GM19043 (cell line): Measurements from ENCODE around the gene FOXG1.

Source experiments
- ATAC-seq: cut with Tn5 transposase; IDR thresholded peaks from one replicate; pipeline ENCODE4 v1.9.1; 2021; ENCODE audit warnings: low read depth; ENCODE audit not compliant: unreplicated experiment

The FOXG1 gene

DNA sequence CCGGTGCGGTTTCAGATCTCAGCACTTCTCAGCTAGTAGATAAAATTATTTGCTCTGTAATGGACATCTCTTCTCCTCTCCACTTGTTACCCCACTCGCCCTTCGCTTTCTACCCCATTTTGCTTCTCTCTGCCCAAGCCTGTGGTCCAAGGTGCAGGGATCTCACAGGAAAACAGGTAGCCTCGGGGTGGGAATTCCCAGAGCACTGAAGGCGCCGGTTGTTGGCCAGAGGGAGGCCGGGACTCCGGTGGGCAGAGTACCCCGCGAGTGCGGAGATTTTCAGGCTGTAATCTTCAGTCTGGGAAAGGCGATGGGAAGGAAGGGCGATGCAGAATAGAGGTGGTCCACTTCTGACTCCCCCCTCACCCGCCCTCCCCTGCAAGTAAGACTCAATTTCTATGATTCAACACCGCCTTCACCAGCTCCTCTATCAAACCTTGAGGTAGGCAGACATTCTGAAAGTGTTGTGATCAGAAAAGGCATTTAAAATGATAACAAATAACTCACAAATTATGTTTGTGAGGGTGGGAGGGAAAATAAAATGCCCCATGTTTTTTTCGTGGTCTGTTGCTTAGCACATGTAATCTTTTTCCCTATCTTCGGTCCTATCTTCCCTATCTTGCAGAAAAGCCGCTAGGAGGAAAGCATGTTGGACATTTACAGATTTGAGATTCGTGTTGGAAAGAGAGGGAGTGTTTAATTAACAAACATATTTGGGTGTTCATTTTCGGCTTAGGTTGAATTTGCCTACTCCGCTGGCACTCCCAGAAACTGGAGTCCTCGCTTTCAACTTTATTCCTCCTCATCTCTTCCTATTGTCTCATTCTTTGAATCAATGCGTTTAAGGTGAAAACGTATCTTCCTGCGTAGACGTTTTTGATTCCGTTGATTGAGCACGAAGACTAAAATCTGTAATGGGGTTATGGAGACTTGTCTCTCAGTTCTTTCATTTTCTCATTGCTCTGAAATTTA lies 8.5 kb downstream of the FOXG1 start:
- no peak for ATAC-seq

DNA sequence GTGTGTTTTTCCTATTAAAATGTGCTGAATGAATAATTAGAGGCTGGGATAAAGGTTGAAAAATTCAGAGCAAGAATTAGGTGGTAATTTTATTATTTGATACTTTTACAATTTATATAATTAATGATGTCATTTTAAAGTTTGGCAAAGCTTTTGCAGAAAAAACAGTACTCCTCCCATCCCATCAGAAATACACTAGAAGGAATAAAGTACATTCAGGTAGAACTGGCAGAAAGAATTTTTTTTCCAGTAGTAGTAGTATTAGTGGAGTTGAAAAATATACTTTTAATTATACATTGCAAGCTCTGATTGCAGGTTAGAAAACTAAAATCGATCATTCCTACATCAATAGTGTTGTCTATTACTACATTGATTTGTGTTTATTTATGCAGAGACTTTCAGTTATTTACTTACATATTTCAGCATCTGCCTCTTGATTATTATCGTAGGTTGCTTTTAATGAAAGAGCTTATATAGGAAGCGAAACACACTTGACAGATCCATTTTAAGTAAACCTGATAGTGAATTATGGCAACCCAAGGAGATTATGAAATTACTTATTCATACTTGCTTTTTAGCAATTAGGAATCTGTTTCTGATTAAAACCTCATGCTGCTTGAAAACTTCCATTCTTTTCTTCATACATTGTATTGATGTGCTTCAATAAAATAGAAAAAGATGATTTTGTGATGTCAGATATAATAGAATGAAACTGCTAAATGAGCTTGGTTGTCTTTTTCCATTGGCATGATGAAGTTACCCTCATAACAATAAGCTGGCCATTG lies 10.1 kb downstream of the FOXG1 start:
- no peak for ATAC-seq

DNA sequence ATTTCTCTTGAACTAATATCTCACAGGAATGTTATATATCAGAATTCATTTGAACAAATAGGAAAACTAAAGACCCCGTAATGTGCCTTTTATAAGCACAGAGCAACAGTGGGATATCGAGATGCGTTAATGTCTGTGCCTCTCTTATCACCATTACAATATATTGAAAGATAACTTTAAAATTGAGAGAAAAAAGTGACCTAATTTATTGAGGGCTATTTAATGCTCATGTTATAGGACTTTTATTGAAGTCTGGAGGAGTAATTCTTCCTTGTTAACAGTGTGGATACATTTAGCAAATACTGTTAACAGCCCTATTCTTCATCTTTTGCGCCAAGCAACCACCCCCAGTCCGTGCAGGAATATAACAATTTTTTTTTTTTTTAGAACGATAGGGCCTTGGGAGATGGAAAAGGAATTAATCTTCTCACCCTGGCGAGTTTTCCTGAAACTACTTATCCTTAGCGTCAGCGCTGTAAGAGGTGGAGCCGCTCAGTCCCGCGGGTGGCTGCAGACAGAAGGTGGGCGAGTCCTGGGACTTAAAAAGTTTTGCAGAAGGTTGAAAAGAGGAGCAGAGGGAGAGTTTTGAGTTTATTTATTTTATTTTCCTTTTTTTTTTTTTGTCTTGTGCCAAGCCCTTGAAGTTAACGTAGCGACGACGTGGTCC lies 11.0 kb downstream of the FOXG1 start:
- no peak for ATAC-seq

DNA sequence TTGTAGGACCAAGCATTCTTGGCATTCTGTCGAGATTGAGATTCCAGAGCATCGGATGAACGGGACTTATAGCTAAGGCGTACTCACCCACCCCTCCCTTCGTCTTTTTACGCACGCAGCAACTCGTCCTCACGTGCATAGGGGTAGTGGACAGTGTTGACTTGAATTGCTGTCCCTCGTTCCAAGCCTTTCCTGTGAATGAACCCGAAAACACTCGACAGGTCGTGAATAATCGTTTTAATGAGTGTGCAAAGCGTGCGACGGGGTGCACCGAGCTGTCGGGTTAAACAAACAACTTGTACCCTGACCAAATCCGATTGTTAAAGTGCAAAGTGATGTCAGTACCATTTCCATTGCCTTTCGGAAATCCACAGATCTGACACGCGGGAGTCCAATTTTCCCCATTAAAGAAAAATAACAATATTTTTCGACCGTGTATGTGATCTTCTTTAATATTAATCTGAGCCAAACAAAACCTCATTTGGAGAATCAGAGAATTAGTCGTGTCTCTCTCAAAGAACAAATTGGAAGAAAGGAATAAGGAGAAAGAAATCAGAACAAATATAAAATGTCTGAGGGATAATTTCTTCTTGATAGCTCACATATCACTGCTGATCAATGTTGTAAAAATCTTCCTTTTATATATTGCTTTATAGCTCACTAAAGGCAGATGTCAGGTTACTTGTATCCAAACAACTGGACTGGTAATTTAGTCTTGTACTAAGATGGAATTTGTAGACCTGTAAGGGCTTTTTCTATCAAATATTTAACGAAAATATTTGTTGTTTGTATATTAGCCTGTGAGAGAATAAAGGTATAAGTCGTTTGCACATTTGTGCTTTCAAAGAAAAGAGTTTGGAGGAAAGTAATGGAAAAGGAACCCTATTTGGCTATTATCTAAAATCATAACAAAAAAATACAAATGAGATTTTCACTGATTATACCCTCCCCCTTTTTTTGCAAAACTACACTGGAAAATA lies 11.8 kb downstream of the FOXG1 start:
- ATAC-seq: no peak

DNA sequence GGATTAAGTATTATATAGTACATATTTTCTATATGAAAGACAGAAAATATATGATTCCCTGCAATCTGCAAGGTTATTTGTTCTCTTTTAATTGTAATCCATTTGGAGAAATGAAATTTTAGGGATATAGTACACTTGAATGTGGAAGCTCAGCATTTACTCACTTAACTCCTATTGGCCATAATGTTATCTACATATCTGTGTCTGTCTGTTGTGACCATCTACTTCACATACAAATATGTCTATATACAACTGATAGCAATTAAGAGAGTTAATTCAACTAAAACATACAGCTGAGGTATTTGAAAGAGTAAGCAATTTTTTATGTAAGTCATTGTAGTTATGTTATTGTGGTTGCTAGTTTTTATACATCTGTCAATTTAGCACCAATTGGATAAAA lies 12.9 kb downstream of the FOXG1 start:
- ATAC-seq: no peak

DNA sequence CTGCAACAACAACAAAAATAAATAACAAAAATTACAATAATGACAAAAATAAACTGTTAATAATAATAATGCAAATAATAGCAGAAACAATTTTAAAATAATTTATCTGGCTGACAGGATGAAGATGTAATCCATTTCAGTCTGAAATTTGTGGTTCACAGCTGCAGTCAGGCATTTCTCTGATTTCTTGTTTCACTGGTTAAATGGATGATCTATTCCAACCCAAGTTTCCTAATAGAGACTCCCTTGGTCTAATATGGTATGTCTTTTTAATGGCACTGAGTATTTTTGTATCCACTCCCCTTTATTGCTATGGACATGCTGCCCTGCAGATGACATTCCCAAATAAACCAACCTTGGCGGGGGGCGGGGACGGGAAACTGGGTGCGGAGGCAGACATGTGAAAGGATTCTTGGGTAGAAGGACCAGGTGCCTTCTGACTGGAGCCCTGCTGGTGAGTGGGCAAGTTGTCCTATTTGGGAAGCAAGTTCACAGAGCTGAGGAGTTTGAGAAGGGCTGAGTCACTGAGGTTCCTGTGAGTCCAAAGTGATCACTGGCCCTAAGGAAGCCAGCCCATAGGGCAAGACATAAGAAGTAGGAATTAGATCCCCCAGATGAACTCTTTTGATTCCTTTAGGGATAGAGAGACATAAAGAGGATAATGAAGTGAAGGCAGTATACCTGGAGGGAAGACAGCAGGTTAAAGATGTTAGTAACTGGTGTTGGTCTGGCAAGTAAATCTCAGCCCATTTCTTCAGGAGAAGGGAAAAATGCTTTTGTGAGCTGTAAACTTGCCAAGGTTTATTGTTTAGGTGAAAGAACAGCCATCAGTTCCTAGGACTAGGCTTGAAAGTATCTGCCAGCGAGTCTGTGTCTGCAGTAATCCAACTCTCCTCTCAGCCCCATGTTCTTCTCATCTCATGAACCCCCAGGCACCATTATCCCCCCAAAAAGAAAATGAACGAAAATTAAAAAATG lies 14.5 kb downstream of the FOXG1 start:
- ATAC-seq: no peak

DNA sequence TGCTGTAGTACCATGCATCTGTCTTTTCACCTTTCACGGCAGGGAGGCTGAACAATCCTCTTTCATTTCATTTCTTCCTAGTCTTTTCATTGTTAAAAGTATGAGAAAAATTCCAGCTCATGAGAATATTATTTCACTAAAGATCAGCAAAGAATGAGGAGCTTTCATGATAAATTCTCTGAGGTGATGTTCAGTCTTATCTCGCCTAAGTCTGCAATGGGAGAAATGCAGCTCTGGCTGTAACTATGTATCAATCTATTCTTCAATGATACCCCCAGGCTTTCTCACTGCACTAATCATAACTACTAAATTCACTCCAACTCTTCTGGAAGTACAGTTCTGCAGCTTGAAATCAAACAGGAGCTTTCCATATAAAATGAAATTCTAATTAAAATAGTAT lies 15.7 kb downstream of the FOXG1 start:
- no peak for ATAC-seq

DNA sequence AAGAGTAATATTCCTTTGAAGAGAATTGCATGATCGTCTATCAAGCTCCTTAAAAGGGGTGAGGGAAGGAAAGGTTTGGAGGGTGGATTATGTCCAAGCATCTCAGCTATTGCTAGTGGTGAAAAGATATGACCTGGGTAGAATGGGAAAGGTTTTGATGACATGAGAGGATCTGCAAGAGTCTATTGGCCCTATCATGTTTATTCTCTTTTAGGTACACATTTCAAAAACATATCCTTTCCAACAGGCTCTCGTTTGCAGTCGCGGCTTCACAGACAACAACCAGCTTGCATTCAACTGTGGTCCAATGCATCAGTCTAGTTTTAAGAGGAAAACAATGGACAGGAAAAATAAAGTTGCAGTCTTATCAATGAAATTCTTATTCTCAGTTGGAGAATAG lies 17.1 kb downstream of the FOXG1 start:
- ATAC-seq: no peak

DNA sequence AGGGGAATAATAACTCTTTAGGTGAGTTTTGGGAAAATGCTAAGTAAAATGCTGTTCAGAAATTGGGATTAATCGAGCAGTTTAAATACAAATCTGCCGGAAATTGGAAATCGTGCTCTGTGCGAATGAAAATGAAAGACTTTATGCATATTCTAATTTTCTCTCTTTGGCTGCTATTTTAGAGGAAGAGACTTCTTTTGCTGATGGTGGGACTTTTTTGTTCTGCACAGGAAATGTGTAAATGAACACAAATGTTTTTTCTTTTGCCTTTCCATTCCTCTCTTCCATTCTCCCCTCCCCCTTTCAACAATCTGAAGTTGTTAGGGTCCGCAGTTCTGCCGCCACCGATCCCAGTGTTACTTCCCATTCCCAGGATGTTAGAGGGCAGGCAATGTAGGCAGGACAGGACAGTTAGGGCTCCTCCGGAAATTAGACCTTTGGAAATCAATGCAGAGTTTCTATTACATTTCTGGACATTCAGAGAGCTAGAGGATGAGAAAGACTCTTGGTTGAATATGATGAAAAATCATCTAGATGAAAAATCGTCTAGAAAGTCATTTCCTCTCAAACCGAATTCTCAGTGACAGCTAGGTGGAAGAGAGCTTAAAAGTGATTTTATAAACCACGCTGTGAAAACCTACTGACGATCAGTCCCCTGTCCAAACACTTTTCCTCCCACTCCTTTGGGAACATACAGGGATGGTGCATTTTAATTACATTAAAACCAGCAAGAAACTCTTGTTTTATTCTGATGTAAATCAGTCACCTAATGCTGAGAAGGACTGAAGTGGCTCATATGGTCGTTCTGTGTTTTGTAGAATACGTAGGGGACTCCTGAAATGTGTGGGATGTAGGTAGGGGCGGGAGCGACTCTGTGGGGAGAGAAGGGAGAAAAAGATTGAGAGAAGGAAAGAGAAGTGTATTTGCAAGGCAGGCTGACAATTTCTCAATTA lies 17.8 kb downstream of the FOXG1 start:
- no peak for ATAC-seq

DNA sequence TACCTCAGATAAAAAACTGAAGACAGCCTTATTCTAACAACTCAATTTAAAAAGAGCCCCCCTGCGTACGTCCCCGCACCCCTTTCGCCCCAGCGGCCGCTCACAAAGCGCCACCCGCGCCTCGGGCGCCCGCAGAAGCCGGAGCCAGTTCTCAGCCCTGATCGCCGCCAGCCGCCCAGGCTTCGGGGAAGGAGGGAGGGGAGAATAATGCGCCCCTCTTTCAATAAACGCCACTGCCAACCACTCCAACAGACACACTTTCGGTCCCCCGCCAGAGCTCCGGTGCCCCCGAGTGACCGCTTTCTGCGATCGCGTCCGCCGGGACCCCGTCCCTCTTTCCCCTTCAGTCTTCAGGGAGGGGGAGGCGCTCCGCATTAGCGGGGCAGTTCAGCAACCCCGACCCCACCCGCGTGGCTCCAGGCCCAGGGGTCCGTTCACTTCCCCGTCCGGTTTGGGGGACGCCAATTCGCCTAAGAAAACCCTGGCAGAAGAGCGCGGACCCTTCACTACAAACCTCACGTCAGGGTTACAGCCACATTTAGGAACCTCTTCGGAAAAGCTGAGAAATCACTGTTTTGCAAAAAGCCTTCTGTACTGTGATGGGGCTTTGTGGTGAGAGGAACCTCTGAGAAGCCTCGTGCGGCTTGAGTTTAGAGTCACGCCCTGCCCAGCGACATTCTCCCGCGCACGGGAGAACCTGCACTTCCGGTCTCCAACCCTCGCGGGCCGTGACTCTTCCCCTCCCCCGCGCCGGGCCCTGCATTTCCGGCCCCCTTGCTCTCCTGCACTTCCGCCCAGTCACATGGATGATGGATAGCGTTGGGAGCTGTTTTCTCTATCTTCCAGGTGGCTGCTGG lies 18.7 kb downstream of the FOXG1 start:
- ATAC-seq: no peak

DNA sequence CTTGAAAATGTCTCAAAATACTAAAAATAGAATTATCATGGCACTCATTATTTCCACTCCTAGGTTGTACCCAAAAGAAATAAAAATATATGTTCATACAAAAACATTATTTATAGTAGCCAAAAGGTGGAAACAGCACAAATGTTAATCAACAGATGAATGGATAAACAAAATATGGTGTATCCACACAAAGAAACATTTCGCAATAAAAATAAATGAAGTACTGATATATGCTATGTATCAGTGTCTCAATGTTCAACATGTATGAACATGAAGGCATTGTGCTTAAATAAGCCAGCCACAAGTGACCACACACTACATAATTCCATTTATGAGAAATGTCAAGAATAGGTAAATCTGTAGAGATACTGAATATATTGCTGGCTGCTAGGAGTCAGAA lies 40.9 kb downstream of the FOXG1 start:
- ATAC-seq: no peak

DNA sequence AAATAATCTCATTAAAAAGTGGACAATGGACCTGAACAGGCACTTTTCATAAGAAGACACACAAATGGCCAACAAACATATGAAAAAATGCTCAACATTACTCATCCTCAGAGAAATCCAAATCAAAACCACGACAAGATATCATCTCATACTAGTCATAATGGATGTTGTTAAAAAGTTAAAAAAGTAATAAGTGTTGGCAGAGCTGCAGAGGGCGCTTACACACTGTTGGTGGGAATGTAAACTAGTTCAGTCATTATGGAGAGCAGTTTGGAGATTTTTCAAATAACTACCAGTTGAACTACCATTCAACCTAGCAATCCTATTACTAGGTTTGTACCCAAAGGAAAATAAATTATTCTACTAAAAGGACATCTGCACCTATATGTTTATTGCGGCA lies 47.2 kb downstream of the FOXG1 start:
- ATAC-seq: no peak
